HEK293T (cell line): ENCODE results near the gene ANKS1B.

ENCODE experiments used
- BHLHE40 ChIP-seq: fragments of 450-650 bp; IDR thresholded peaks from 2 replicates; pipeline ENCODE4 v1.6.1; 2016; ENCODE audit warnings: mild to moderate bottlenecking, moderate library complexity, borderline replicate concordance
- FOXM1 ChIP-seq: fragments of 450-650 bp; IDR thresholded peaks from 2 replicates; pipeline ENCODE4 v1.6.1; 2017; ENCODE audit warnings: mild to moderate bottlenecking, borderline replicate concordance
- HDGF ChIP-seq: fragments of 450-650 bp; IDR thresholded peaks from 2 replicates; pipeline ENCODE4 v1.6.1; 2017; ENCODE audit warnings: antibody characterized with exemption, borderline replicate concordance
- NFRKB ChIP-seq: fragments of 450-650 bp; IDR thresholded peaks from 2 replicates; pipeline ENCODE4 v1.6.1; 2016; ENCODE audit warnings: mild to moderate bottlenecking, moderate library complexity
- SP1 ChIP-seq: fragments of 450-650 bp; IDR thresholded peaks from 2 replicates; pipeline ENCODE4 v1.6.1; 2017
- SUZ12 ChIP-seq: fragments of 450-650 bp; IDR thresholded peaks from 2 replicates; pipeline ENCODE4 v1.6.1; 2016; ENCODE audit warnings: mild to moderate bottlenecking
- ZNF384 ChIP-seq: fragments of 450-650 bp; IDR thresholded peaks from 2 replicates; pipeline ENCODE4 v1.6.1; 2016
- TF ChIP-seq, protein P1 (sequence below): fragments of 450-650 bp; IDR thresholded peaks from 2 replicates; pipeline ENCODE4 v1.6.1; 2016

DNA sequence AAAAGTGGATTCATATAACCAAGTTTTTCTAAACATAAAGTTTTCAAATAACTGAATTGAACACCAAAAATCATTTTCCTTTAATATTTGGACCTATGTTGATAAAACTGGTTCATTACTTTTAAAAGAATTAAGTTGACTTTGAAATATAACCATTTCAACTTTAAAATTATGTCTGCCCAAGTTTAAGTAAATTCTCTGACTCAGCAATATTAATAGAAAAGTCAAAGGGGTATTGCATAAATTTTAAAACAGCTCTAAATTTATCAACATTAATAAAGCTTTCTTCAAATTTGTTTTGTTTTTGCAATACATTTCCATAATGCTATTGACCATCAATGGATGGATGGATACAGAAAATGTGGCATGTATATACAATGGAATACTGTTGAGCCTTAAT lies 505.6 kb downstream of the ANKS1B start:
- TF ChIP-seq SP1 (no peak), BHLHE40 (no peak), FOXM1 (no peak), ZNF384 (no peak), HDGF (no peak), SUZ12 (no peak), NFRKB (no peak)
- TF ChIP-seq, protein P1, sequence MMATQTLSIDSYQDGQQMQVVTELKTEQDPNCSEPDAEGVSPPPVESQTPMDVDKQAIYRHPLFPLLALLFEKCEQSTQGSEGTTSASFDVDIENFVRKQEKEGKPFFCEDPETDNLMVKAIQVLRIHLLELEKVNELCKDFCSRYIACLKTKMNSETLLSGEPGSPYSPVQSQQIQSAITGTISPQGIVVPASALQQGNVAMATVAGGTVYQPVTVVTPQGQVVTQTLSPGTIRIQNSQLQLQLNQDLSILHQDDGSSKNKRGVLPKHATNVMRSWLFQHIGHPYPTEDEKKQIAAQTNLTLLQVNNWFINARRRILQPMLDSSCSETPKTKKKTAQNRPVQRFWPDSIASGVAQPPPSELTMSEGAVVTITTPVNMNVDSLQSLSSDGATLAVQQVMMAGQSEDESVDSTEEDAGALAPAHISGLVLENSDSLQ, result no peak
